Measurements from ENCODE around the gene DUT. TPM values are rescaled to one million over a fixed set of nuclear protein-coding genes. Genes with fewer than 3 reads are reported as not detected.

DUT gene
- total RNA-seq, 3 donors from 2014 or later = 101 to 105 (median 105) TPM

DNA sequence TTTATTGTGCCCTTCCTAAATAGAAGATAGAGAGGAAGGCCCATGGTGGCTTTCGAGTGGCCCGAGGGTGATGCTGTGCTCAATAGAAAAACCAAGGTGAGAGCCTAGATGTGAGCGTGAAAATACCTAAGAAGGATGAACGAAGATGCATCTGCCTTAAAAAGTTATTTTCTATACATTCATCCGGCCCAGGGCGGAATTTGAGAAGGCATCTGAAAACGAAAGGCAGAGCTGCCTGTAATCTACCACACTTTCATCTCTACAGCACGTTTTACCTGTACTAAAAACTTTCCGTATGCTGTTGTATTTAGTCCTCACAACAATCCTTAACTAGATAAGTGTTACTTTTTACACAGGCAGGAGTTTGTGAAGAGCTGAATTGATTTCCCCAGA, 1.4 kb downstream of the DUT start:
- TF ChIP-seq, protein P1, sequence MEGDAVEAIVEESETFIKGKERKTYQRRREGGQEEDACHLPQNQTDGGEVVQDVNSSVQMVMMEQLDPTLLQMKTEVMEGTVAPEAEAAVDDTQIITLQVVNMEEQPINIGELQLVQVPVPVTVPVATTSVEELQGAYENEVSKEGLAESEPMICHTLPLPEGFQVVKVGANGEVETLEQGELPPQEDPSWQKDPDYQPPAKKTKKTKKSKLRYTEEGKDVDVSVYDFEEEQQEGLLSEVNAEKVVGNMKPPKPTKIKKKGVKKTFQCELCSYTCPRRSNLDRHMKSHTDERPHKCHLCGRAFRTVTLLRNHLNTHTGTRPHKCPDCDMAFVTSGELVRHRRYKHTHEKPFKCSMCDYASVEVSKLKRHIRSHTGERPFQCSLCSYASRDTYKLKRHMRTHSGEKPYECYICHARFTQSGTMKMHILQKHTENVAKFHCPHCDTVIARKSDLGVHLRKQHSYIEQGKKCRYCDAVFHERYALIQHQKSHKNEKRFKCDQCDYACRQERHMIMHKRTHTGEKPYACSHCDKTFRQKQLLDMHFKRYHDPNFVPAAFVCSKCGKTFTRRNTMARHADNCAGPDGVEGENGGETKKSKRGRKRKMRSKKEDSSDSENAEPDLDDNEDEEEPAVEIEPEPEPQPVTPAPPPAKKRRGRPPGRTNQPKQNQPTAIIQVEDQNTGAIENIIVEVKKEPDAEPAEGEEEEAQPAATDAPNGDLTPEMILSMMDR (IDR thresholded peaks at IDR 0.05) = no peak
- no peak for TF ChIP-seq POLR2AphosphoS5 (IDR thresholded peaks at IDR 0.05)
- TF ChIP-seq POLR2A (IDR thresholded peaks at IDR 0.05) = no peak
- H3K4me1 ChIP-seq = peaks cover 0 to 7% of the 10 kb centered on the region in 2 donors
- no peaks in the 10 kb centered on the region for H3K9me3 ChIP-seq
- H3K27me3 ChIP-seq = no peaks in the 10 kb centered on the region
- no peak for DNase-seq (ENCODE audit: low spot score in 2 of 2)
- intact Hi-C loops (cut with DNase I; ENCODE audit: low total_unique reads) = no loop called here
- H3K27ac ChIP-seq = no peak overlapping the region
- peaks cover 6% of the 10 kb centered on the region for H3K36me3 ChIP-seq
- peak overlapping the region; percentile 77 to 88 (median 84) for H3K4me3 ChIP-seq

DNA sequence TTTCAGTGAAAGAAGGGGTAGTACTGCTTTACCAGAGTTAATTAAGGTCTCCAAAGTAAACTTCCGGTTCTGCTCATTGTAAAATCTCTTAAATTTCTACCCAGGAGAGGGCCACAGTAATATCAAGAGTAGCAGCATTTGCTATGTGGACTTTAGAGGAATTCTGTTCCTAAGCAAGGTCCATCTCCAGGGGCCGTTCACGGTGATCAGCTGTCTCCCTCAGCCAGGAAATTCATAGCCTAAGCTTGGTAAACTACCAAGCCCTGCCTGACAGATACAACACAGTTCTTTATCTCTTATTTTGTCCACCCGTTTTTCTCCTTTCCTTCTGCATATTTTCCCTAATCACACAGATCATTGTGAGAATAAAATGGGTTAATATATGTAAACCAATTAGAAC, 2.3 kb downstream of the DUT start:
- Histone ChIP-seq H3K27ac (no peak overlapping the region), H3K9me3 (no peaks in the 10 kb centered on the region), H3K27me3 (no peaks in the 10 kb centered on the region), H3K36me3 (peaks cover 6% of the 10 kb centered on the region), H3K4me3 (no peak overlapping the region), H3K4me1 (peaks cover 0 to 7% of the 10 kb centered on the region in 2 donors)
- intact Hi-C loops (cut with DNase I; ENCODE audit: low total_unique reads) = no loop called here
- no peak for TF ChIP-seq POLR2AphosphoS5 (IDR thresholded peaks at IDR 0.05)
- no peak for TF ChIP-seq POLR2A (IDR thresholded peaks at IDR 0.05)
- TF ChIP-seq, protein P1 (IDR thresholded peaks at IDR 0.05) = no peak
- no peak for DNase-seq (ENCODE audit: low spot score in 2 of 2)

DNA sequence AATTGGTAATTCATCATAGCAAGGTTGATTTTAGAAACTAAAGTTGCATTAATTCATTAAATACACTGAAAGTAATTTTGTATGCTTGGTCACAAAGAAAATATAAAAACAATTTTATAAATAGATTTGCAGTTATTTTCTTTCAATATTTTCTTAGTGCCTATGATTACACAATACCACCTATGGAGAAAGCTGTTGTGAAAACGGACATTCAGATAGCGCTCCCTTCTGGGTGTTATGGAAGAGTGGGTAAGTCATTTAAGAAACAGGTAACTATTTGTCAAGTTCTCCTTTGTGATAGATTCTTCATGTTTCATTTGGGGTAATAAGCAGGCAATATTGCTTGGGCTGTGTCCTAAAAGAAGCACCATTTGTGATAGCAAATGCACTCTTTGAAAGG, 3.0 kb downstream of the DUT start:
- DNase-seq (ENCODE audit: low spot score in 2 of 2) = no peak
- Histone ChIP-seq H3K9me3 (no peaks in the 10 kb centered on the region), H3K27ac (no peak overlapping the region), H3K27me3 (no peaks in the 10 kb centered on the region), H3K4me3 (no peak overlapping the region), H3K36me3 (peaks cover 6% of the 10 kb centered on the region), H3K4me1 (peaks cover 0 to 7% of the 10 kb centered on the region in 2 donors)
- intact Hi-C loops (cut with DNase I; ENCODE audit: low total_unique reads) = no loop called here
- TF ChIP-seq, protein P1 (IDR thresholded peaks at IDR 0.05) = no peak

- no peaks in the 10 kb centered on the region for H3K9me3 ChIP-seq
- no peak for DNase-seq (ENCODE audit: low spot score in 2 of 2)
- no peaks in the 10 kb centered on the region for H3K27me3 ChIP-seq
- TF ChIP-seq POLR2A (IDR thresholded peaks at IDR 0.05) (no peak), POLR2AphosphoS5 (IDR thresholded peaks at IDR 0.05) (no peak)
- TF ChIP-seq, protein P1 (IDR thresholded peaks at IDR 0.05) = no peak
- intact Hi-C loops (cut with DNase I; ENCODE audit: low total_unique reads) = no loop called here
- H3K27ac ChIP-seq = no peak overlapping the region
- H3K4me1 ChIP-seq = peaks cover 0 to 7% of the 10 kb centered on the region in 2 donors
- H3K4me3 ChIP-seq = no peak overlapping the region
- peaks cover 6% of the 10 kb centered on the region for H3K36me3 ChIP-seq
Observed at GRCh38 chr15:48336940-48337339, 5.7 kb downstream of the DUT start.

DNA sequence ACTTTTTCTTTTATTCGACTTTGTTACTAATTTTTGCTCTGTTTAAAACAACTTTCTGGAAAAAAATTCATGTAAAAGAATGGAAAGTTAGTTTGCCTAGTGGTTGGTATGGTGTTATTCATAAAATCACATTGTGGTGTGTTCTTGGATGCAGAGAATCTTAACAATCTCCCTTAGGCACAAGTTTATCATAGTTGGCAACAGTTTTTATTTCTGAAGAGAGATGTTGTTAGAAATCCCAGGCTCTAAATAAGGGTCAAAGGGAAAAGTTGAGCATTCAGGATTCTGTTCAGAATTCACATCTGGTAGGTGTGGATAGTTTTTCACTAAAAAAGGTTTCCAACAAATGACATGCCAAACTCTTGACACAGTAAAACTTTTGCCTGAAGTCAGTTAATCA, 6.4 kb downstream of the DUT start:
- Histone ChIP-seq H3K36me3 (peaks cover 6% of the 10 kb centered on the region), H3K4me1 (peaks cover 0 to 3% of the 10 kb centered on the region in 2 donors), H3K9me3 (no peaks in the 10 kb centered on the region), H3K4me3 (no peak overlapping the region), H3K27me3 (no peaks in the 10 kb centered on the region), H3K27ac (no peak overlapping the region)
- no peak for DNase-seq (ENCODE audit: low spot score in 2 of 2)
- TF ChIP-seq, protein P1 (IDR thresholded peaks at IDR 0.05) = no peak
- TF ChIP-seq POLR2AphosphoS5 (IDR thresholded peaks at IDR 0.05) (no peak), POLR2A (IDR thresholded peaks at IDR 0.05) (no peak)
- intact Hi-C loops (cut with DNase I; ENCODE audit: low total_unique reads) = no loop called here

Measured in breast epithelium (tissue), 4 donors.